CD4-positive, alpha-beta T cell (primary cell): ENCODE data around the gene KCTD10. TPM values are rescaled to one million over a fixed set of nuclear protein-coding genes. Genes with fewer than 3 reads are reported as not detected.

Experiments
- ATAC-seq: fragments of 200-7000 bp; cut with Tn5 transposase; one replicate; pipeline ENCODE4 v1.10.0; 2022; ENCODE audit warnings: mild to moderate bottlenecking; ENCODE audit not compliant: poor library complexity
- CTCF ChIA-PET: fragments of 350-600 bp; sonication (Branson Sonifier 250); formaldehyde crosslinking; loops from one replicate; lab custom pipeline; 2021; ENCODE audit warnings: antibody characterized with exemption, inconsistent platforms; lab: Charles Lee
- POLR2A ChIA-PET: fragments of 350-600 bp; sonication (Branson Sonifier 250); formaldehyde crosslinking; loops from one replicate; lab custom pipeline; 2021; ENCODE audit warnings: antibody characterized with exemption, inconsistent platforms; lab: Charles Lee
- DNase-seq, 14 experiments: peaks; one replicate each; pipeline ENCODE4 v3.0.0-alpha.2; 2013 to 2020; ENCODE audit warnings: mixed read lengths in 2 of 14
- H3K27ac ChIP-seq, 2 donors: one replicate each; pipeline versions ENCODE4 v1.5.1 to v1.7.0; 2013; ENCODE audit warnings: low read length in 2 of 2, low read depth in 1 of 2, mild to moderate bottlenecking in 1 of 2
- H3K27me3 ChIP-seq, 2 experiments: 1 replicate in 1 of 2; 2 replicates in 1 of 2; pipeline versions ENCODE4 v1.6.1 to v1.7.0; 2013; ENCODE audit warnings: low read length in 2 of 2, control low read depth in 1 of 2, mild to moderate bottlenecking in 1 of 2, moderate library complexity in 1 of 2; ENCODE audit not compliant: insufficient read depth in 2 of 2, control insufficient read depth in 1 of 2
- H3K36me3 ChIP-seq: one replicate; pipeline ENCODE4 v1.6.1; 2013; ENCODE audit warnings: low read length, control low read depth; ENCODE audit not compliant: insufficient read depth
- H3K4me1 ChIP-seq: one replicate; pipeline ENCODE4 v1.6.1; 2013; ENCODE audit warnings: low read length, control low read depth; ENCODE audit not compliant: insufficient read depth
- H3K4me3 ChIP-seq: one replicate; pipeline ENCODE4 v1.5.1; 2013; ENCODE audit warnings: mild to moderate bottlenecking, low read length, moderate library complexity
- H3K9me3 ChIP-seq, 2 experiments: 1 replicate in 1 of 2; 2 replicates in 1 of 2; pipeline versions ENCODE4 v1.6.1 to v1.7.0; 2013; ENCODE audit warnings: low read length in 2 of 2, mild to moderate bottlenecking in 2 of 2, control low read depth in 1 of 2, moderate library complexity in 1 of 2; ENCODE audit not compliant: control insufficient read depth in 1 of 2, insufficient read depth in 1 of 2
- H3K27ac Mint-ChIP-seq: one replicate; pipeline ENCODE4 v1.8.0; 2020; ENCODE audit warnings: mixed read lengths
- H3K27me3 Mint-ChIP-seq: one replicate; pipeline ENCODE4 v1.8.0; 2021; ENCODE audit warnings: mixed read lengths
- H3K36me3 Mint-ChIP-seq: one replicate; pipeline ENCODE4 v1.8.0; 2021; ENCODE audit warnings: low read depth, mixed read lengths
- H3K4me1 Mint-ChIP-seq: one replicate; pipeline ENCODE4 v1.8.0; 2021; ENCODE audit warnings: low read depth, mixed read lengths
- H3K4me3 Mint-ChIP-seq: one replicate; pipeline ENCODE4 v1.8.0; 2020; ENCODE audit warnings: mild to moderate bottlenecking, mixed read lengths
- H3K9me3 Mint-ChIP-seq: one replicate; pipeline ENCODE4 v1.8.0; 2020; ENCODE audit warnings: mixed read lengths
- intact Hi-C, 2 experiments: fragments of 100-400 bp; cut with DNase I in 1 of 2; cut with micrococcal nuclease in 1 of 2; formaldehyde crosslinking; loops; one replicate each; pipeline versions ENCODE4 v1.15.1 to v1.9.0; 2023 to 2025; cut with DNase I, micrococcal nuclease
- total RNA-seq, 174 experiments: library from RNA in 2 of 174; stranded (reverse) in 2 of 174; gene quantifications; one replicate each; pipeline ENCODE4 v1.2.3 and lab custom pipeline; 2021 to 2026
- TF ChIP-seq, protein P1 (sequence below): fragments of 200-600 bp; IDR thresholded peaks from one replicate; pipeline ENCODE4 v1.8.0; 2022; ENCODE audit warnings: antibody characterized with exemption, mild to moderate bottlenecking

The KCTD10 gene
- total RNA-seq, 2 experiments from 2014 or later: 24.2 to 26.1 TPM

DNA sequence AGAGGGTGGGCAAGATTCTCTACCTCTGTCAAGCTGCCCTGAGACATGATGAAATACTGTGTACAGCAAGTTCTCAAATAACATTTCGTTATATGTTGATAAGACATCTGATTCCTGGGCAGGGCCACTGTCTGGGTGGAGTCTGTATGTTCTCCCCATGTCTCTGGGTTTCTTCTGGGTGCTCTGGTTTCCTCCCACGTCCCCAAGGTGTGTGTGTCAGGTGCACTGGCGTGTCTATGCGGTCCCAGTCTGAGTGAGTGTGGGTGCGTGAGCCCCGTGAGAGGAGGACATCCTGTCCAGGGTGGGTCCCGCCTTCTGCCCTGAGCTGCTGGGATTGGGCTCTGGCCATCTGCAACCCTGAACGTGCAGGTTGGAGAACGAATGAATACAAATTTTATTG lies 29.6 kb downstream of the KCTD10 start:
- Mint-ChIP-seq H3K4me1 (no peaks in the 10 kb centered on the region), H3K4me3 (no peak overlapping the region), H3K27me3 (no peaks in the 10 kb centered on the region), H3K27ac (no peak overlapping the region), H3K9me3 (no peaks in the 10 kb centered on the region), H3K36me3 (peaks cover 65% of the 10 kb centered on the region)
- ChIA-PET CTCF (no interaction called here), POLR2A (no interaction called here)
- Histone ChIP-seq H3K9me3 (no peaks in the 10 kb centered on the region), H3K27ac (no peak overlapping the region), H3K4me1 (no peaks in the 10 kb centered on the region), H3K4me3 (no peak overlapping the region), H3K36me3 (peaks cover 49% of the 10 kb centered on the region), H3K27me3 (no peaks in the 10 kb centered on the region)
- ATAC-seq: no peak
- intact Hi-C loops: no loop called here
- TF ChIP-seq, protein P1, sequence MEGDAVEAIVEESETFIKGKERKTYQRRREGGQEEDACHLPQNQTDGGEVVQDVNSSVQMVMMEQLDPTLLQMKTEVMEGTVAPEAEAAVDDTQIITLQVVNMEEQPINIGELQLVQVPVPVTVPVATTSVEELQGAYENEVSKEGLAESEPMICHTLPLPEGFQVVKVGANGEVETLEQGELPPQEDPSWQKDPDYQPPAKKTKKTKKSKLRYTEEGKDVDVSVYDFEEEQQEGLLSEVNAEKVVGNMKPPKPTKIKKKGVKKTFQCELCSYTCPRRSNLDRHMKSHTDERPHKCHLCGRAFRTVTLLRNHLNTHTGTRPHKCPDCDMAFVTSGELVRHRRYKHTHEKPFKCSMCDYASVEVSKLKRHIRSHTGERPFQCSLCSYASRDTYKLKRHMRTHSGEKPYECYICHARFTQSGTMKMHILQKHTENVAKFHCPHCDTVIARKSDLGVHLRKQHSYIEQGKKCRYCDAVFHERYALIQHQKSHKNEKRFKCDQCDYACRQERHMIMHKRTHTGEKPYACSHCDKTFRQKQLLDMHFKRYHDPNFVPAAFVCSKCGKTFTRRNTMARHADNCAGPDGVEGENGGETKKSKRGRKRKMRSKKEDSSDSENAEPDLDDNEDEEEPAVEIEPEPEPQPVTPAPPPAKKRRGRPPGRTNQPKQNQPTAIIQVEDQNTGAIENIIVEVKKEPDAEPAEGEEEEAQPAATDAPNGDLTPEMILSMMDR: no peak
- no peak for DNase-seq

DNA sequence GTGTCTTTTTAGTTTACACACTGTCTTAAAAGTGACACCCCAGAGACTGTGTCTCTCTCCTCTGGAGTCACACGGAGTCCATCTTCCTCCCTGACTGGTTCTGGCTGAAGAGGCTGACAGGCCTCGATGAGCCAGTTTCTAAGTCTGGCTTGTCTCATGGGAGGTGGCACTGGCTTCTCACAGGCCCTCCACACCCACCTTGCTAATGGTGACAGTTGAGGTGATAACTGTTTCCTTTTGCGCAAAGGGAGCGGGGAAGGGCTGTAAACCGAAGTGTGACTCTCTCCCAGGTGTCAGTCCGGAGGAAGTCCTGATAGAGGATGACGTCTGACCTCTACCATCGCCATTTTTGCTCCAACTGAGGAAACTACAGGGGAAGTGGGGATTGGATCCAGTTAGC lies 30.2 kb downstream of the KCTD10 start:
- H3K27ac Mint-ChIP-seq: no peak overlapping the region
- Histone ChIP-seq H3K27ac (no peak overlapping the region), H3K27me3 (no peaks in the 10 kb centered on the region), H3K4me3 (no peak overlapping the region), H3K36me3 (peaks cover 43% of the 10 kb centered on the region), H3K4me1 (no peaks in the 10 kb centered on the region), H3K9me3 (no peaks in the 10 kb centered on the region)
- CTCF ChIA-PET: no interaction called here
- peaks cover 59% of the 10 kb centered on the region for H3K36me3 Mint-ChIP-seq
- POLR2A ChIA-PET: no interaction called here
- H3K9me3 Mint-ChIP-seq: no peaks in the 10 kb centered on the region
- no peak for ATAC-seq
- no peaks in the 10 kb centered on the region for H3K4me1 Mint-ChIP-seq
- TF ChIP-seq, protein P1: no peak
- H3K27me3 Mint-ChIP-seq: no peaks in the 10 kb centered on the region
- DNase-seq: peak in 1 of 14 experiments; percentile 5
- no peak overlapping the region for H3K4me3 Mint-ChIP-seq
- intact Hi-C loops: no loop called here

DNA sequence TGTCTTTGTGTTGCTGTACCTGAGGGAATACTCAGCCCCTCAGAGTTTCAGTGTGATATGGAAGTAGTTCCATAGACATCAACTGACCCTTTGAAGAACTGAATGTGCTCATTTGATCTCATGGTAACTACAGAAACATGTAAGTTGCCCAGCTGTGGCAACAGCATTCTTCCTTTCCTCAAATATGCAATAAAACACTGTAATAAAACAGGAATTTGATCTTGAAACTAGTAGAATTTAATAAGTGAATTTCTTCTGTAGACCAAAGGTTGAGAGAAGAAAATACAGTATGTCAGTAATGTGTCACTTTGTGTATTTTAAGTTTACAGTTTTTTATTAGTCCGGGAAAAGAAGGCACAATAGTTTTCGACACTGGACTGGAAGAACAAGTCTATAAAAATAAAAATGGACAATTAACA lies 31.9 kb downstream of the KCTD10 start:
- Mint-ChIP-seq H3K27me3 (no peaks in the 10 kb centered on the region), H3K9me3 (no peaks in the 10 kb centered on the region), H3K4me3 (no peak overlapping the region), H3K4me1 (no peaks in the 10 kb centered on the region), H3K36me3 (peaks cover 46% of the 10 kb centered on the region), H3K27ac (no peak overlapping the region)
- ChIA-PET POLR2A (no interaction called here), CTCF (no interaction called here)
- DNase-seq: no peak
- intact Hi-C loops: no loop called here
- no peak overlapping the region for H3K27ac ChIP-seq
- no peaks in the 10 kb centered on the region for H3K9me3 ChIP-seq
- H3K27me3 ChIP-seq: no peaks in the 10 kb centered on the region
- H3K4me1 ChIP-seq: no peaks in the 10 kb centered on the region
- peaks cover 29% of the 10 kb centered on the region for H3K36me3 ChIP-seq
- H3K4me3 ChIP-seq: no peak overlapping the region
- no peak for ATAC-seq
- TF ChIP-seq, protein P1: no peak
